GM20000 (cell line): ENCODE data around the gene ABLIM2.

Source experiments
- DNase-seq: peaks from one replicate; pipeline ENCODE4 v3.0.0; 2012; ENCODE audit warnings: low spot score
- TF ChIP-seq, protein P1 (sequence below): IDR thresholded peaks from 2 replicates; pipeline ENCODE4 v1.5.1; 2012; ENCODE audit warnings: mild to moderate bottlenecking, control low read depth; ENCODE audit errors: extremely low read depth, missing control alignments

Gene ABLIM2

DNA sequence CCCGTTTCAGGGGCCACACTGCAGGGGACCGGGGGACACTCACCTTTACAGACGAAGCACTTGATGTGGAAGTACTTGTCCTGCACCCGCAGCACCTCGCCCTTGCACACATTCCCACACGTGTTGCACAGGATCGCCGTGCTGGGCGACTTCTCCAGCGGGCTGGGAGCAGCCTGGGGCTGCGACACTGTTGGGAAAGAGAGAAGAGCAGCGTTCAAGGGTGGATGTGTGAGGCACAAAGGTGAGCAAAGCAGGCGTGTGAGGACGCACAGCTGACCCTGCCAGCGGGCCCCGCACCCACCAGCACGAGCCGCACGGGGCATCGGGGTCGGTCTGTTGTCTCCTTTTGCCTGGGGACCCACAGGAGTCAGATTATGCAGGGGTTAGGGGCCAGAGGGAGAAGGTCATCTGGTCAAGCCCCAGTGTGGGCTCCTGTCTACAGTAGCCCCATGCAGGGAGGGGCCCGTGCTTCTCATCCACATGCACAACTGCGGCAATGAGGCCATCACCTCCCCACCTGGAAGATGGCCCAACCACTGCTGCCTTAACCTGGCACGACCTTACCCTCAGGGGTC is 52.1 kb downstream of the ABLIM2 start:
- TF ChIP-seq, protein P1, sequence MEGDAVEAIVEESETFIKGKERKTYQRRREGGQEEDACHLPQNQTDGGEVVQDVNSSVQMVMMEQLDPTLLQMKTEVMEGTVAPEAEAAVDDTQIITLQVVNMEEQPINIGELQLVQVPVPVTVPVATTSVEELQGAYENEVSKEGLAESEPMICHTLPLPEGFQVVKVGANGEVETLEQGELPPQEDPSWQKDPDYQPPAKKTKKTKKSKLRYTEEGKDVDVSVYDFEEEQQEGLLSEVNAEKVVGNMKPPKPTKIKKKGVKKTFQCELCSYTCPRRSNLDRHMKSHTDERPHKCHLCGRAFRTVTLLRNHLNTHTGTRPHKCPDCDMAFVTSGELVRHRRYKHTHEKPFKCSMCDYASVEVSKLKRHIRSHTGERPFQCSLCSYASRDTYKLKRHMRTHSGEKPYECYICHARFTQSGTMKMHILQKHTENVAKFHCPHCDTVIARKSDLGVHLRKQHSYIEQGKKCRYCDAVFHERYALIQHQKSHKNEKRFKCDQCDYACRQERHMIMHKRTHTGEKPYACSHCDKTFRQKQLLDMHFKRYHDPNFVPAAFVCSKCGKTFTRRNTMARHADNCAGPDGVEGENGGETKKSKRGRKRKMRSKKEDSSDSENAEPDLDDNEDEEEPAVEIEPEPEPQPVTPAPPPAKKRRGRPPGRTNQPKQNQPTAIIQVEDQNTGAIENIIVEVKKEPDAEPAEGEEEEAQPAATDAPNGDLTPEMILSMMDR, result no peak
- no peak for DNase-seq

DNA sequence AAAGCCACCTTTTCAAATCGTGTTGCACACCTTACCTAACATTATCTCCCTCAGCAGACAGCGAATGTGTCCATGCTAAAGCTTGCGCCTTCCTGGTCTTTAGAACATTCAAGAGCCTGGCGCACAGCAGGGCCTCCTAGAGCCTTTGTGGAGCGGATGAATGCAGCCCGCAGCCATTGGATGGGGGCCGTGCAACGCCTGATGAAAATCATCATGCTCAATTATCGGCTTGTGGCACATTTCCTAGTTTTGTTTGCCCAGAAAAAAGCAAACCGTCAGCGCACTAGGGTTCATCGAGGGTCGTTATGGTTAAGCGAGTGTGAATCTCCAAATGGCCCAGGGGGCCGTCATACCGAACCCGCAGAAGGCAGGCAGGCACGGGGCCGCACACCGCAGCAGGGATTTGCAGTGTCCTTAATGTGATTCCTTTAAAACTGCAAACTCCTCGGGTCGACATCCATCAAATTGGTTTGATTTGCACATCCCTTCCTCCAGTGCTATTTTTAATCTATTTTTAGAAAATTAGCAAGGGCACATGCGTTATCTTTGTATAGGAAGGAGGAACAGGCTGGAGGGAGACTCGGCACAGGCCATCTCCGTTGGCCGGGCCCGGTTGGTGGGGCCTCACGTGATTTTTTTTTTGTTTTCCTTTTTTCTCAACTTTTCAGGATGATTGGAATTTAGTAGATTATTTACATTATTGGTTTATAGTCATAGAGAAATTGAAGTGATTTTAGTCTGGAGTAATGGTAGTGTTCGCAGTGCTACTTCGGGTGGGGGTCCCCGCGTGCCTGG is 53.1 kb downstream of the ABLIM2 start:
- DNase-seq, result no peak
- TF ChIP-seq, protein P1, result no peak

DNA sequence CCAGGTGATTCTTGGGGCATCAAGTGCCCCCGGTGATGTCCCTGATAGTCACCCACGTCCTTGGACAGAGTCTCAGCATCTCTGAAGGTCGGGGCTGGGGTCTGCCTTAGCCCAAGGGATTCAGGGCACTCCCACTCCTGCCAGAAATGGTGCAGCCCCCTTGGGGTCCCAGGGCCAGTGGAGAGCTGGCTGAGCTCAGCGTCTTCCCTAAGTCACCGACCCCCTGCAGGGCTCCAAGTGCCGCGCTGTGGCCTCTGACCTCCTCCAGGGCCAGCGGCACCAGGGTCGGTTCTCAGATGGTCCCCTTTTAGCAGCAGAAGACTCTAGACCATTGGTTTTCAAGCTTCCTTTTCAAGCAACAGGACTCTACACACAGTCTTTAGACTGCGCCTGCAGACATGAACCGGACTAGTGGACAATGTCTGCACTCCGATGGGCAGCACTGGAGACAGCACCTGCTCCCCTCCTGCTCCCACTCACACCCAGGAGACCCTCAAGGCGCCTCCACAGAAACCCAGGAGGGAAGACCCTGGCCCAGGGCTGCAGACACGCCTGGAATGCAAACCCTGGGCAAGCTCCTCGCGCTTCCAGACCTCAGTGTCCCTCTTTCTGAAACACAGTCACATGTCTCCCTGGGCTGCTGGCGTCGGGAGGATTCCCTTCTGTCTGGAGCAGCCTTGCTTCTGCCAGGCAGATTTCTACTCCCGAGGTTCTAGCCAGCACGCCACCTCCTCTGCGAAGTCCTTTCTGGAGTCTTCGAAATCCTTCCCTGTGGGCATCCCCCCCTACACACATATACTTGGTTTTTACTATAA is 53.9 kb downstream of the ABLIM2 start:
- DNase-seq, result no peak
- TF ChIP-seq, protein P1, result no peak

DNA sequence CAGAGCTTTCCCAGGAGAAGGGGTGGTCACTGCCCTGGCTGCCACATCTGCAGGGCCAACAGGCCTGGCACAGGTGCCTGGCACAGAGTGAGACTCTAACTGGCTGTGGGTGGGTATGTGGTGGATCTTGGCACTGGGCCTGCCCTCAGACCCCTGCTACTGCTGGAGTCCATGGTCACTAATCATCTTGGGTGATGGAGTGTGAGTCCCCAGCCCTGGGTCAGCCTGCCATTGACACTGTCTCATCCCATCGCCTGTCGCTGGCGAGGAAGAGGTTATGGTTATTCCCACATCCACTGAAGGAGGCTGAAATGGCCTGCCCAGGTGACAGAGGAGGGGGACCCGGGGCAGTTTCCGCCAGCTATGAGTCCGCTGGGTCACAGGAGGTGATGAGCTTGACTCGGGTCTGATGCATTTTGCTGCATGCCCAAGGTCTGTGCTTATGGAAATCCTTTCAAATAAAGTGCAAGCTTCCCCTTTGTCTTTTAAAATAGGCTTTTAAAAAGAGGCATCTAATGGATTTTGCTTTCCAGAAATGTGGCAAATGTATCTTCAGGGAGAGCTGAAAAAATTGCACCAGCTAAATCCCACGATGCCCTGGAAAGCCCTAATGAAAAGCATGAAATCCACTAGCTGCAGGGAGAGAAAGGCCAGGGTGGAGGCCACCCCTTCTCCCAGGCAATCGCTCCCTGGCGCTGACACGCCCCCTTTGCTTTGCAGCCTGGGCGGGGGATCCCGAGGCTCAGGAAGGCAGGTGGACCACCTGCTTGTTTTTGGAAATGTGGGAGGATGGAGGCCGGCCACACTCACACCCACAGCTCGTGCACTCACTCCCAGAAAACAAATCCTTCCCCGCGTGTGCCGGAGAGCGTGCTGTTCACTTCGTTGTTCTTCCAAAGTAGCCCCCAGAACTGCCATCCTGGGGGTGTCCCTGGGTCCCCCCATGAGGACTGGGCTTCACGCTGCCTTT is 54.9 kb downstream of the ABLIM2 start:
- TF ChIP-seq, protein P1, result no peak
- no peak for DNase-seq

DNA sequence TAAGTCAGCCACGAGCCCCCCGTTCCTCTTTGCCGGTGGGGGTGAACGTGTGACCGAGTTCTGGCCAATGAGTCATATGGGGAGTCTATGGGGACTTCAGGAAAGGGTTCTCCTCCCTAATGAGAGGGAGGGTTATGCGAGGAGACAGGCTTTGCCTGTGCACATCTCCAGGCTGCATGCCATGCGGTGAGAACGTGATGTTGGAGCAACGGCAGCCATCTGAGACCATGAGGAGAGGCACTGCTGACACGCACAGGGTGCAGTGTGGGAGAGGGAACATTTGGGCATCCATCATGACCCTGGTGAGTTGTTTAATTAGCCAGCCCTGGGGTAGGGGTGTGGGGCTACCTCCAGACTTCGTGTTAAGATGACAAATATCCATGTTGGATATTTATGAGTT is 55.8 kb downstream of the ABLIM2 start:
- DNase-seq, result no peak
- TF ChIP-seq, protein P1, result no peak

DNA sequence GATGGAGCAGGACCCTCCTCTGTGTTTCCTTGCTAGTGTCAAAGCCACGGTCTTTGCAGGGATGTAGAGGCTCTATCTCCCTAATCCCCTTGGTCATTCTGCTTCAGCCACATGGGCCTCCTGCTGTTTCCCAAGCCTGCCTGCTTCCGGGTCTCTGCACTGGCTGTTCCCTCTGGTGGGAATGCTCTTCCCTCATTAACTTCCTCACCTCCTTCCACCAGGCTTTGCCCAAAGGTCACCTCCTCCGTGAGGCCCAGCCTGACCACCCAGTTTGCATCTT is 56.6 kb downstream of the ABLIM2 start:
- TF ChIP-seq, protein P1, result no peak
- no peak for DNase-seq
